Activated T-cell treated with anti-CD3 and anti-CD28 coated beads for 48 hours (primary cell): ENCODE measurements around the gene DENND5A.

Experiments used
- DNase-seq: peaks from one replicate; pipeline ENCODE4 v3.0.0-alpha.2; 2020; ENCODE audit warnings: low read depth

DENND5A gene

GRCh38 chr11:9096427-9096826 lies 168.7 kb downstream of the DENND5A start:
- no peak for DNase-seq

- no peak for DNase-seq
Observed at GRCh38 chr11:9095421-9095820, 169.7 kb downstream of the DENND5A start.

- no peak for DNase-seq
Observed at GRCh38 chr11:9094420-9094819, 170.7 kb downstream of the DENND5A start.

GRCh38 chr11:9092853-9093778 lies 172.0 kb downstream of the DENND5A start:
- DNase-seq: no peak

GRCh38 chr11:9092072-9092471 lies 173.1 kb downstream of the DENND5A start:
- DNase-seq: no peak

- no peak for DNase-seq
Observed at GRCh38 chr11:9091044-9091922, 173.9 kb downstream of the DENND5A start, which contains the start of gene SCUBE2. Gene SCUBE2, minus strand, starts transcription at chr11:9091599. Its CDS starts 71 bp downstream, at chr11:9091528.

- DNase-seq: no peak
Observed at GRCh38 chr11:9090488-9091043, 174.6 kb downstream of the DENND5A start.

GRCh38 chr11:9089636-9090035 lies 175.5 kb downstream of the DENND5A start:
- DNase-seq: no peak

GRCh38 chr11:9089061-9089460 lies 176.1 kb downstream of the DENND5A start:
- DNase-seq: no peak
